ENCODE data around the gene PAOX.

Gene PAOX

DNA sequence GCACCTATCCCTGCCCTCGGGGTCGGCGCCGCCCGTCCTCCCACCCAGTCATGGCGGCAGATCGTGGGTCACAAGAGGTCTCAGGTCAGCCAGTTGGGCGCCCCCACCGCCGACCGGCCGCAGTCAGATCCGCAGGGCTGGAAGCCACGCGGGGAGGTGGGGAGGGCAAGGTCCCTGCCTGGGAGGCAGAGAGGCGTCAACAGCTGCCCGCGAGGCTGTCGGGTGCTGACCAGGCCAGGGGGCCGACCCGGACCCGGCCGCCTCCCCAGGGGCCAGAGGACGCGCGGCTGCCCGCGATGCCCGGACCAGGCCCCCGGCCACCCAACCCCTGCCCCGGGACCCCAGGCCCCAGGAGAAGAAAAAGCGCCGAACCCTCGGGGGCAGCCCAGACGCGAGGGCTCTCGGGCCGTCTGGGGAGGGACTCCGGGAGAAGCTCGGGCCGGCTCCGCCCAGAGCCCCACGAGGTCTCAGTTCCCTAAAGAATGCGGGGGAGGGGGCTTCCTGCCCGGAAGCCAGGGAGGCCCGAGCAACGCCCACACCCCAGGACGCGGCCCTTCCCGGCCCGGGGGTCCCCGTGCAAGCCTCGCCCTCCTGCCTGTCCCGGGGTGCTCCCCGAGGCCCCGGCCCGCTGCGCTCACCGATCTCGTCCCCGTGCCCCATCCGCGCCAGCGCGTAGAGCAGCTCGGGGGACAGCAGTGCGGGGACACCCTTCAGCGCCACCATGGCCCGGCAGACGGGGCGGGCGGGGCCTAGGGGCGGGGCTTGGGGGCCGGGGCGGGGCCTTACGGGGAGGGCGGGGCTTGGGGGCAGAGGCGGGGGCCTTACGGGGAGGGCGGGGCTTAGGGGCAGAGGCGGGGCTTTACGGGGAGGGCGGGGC, 21.5 kb upstream of the PAOX start, which contains the start of gene FUOM:
Gene FUOM, minus strand, starts transcription at position 735 of the 877 bp plus-strand sequence. Its CDS starts 12 bp downstream, at position 723.
- H3K9ac ChIP-seq (ENCODE audit: low read length) = peak within 1 kb of the TSS; percentile 90
- H3K27me3 ChIP-seq (ENCODE audit: control insufficient read depth, insufficient read depth, low read length) = peaks cover 15% of the 10 kb centered on the region
- peaks cover 4% of the 10 kb centered on the region for H3K4me1 ChIP-seq (ENCODE audit: control insufficient read depth, insufficient read depth, low read length)
- H3K4me3 ChIP-seq (ENCODE audit: low read depth, low read length) = peak within 1 kb of the TSS; percentile 95
- peaks cover 20% of the 10 kb centered on the region for H3K36me3 ChIP-seq (ENCODE audit: control insufficient read depth, insufficient read depth, low read length)
- no peaks in the 10 kb centered on the region for H3K9me3 ChIP-seq (ENCODE audit: control insufficient read depth, insufficient read depth, low read depth, low read length)
- peak within 1 kb of the TSS; percentile 84; the same call in 1 of the 2 replicates for H3K27ac ChIP-seq (ENCODE audit: low read depth, low read length)

DNA sequence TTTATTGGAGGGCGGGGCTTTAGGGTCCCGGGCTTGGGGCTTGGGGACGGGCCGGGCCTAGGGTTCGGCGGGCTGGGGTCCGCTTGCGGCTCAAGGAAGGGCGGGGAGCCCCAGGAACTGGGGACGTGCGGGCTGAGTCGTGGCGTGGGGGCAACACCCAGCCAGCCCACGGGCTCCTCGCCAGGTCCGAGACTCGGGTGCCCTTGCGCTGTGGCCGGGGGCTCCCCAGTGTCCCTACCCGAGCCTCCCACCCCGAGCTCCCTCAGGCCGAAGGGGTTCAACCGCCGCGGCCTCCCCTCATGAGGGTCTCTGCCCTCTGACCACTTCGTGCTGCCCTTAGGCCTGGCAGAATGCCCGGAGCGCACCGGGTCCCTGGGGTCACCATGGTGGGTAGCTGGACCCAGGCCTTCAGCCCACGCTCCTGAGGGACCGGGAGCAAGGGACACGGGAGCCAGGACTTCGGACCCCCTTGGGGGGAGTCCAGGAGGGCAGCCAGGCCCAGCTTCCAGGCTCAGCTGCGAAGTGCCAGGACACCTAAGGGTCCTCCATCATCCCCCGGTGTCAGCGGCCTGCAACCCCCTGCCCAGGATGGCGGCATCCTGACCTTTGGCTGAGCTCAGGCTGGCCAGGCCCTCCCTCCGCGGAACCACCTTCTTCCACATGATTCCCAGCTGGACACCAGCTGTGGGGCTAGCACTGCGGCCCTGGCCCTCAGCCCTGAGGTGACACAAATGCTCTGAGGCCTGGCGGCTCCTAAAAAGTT, 20.7 kb upstream of the PAOX start:
- no peak overlapping the region for H3K9ac ChIP-seq (ENCODE audit: low read length)
- H3K4me3 ChIP-seq (ENCODE audit: low read depth, low read length) = peak overlapping the region; percentile 20; the same call in 1 of the 2 replicates
- H3K4me1 ChIP-seq (ENCODE audit: control insufficient read depth, insufficient read depth, low read length) = peaks cover 4% of the 10 kb centered on the region
- H3K27me3 ChIP-seq (ENCODE audit: control insufficient read depth, insufficient read depth, low read length) = peaks cover 15% of the 10 kb centered on the region
- no peaks in the 10 kb centered on the region for H3K9me3 ChIP-seq (ENCODE audit: control insufficient read depth, insufficient read depth, low read depth, low read length)
- H3K36me3 ChIP-seq (ENCODE audit: control insufficient read depth, insufficient read depth, low read length) = peaks cover 27% of the 10 kb centered on the region
- H3K27ac ChIP-seq (ENCODE audit: low read depth, low read length) = no peak overlapping the region

DNA sequence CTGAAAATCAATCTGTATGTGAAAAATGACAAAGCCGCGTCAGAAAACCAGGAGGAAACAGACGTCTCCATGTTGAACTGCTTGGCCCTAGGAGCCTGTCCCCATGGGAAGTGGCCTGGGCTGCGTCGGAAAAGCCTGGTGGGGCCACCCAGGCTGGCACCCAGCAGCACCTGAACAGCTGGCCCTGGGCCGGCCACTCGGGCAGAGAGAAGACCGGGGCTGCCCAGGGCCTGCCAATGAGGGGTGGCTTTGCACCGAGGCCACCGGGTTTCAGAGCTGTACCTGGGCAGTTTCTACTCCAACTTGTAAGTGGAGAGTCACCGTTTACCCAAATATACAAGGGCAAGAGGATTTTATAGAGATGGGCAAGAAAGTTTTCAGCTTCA, 20.1 kb upstream of the PAOX start:
- Histone ChIP-seq H3K36me3 (ENCODE audit: control insufficient read depth, insufficient read depth, low read length) (peaks cover 30% of the 10 kb centered on the region), H3K4me3 (ENCODE audit: low read depth, low read length) (no peak overlapping the region), H3K27ac (ENCODE audit: low read depth, low read length) (no peak overlapping the region), H3K4me1 (ENCODE audit: control insufficient read depth, insufficient read depth, low read length) (peaks cover 4% of the 10 kb centered on the region), H3K27me3 (ENCODE audit: control insufficient read depth, insufficient read depth, low read length) (peaks cover 15% of the 10 kb centered on the region), H3K9ac (ENCODE audit: low read length) (no peak overlapping the region), H3K9me3 (ENCODE audit: control insufficient read depth, insufficient read depth, low read depth, low read length) (no peaks in the 10 kb centered on the region)

DNA sequence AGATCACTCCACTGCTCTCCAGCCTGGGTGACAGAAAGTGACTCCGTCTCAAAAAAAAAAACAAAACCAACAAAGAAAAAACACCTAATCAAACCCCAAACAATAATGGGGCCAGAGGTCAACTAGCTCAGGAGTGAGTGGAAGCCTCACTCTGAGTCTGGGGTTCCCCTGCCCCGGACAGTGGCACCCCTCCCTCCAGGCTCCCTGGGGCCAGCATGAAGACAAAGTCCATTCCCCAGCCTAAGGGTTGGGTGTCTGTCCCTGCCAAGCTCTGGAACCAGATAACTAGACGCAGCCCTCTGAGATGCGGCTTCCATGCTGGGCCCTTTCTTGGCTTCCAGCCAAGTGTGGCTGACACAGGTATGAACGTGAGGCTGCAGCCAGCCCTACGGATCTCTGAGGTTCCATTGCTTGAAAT, 19.5 kb upstream of the PAOX start:
- no peak overlapping the region for H3K27ac ChIP-seq (ENCODE audit: low read depth, low read length)
- no peaks in the 10 kb centered on the region for H3K9me3 ChIP-seq (ENCODE audit: control insufficient read depth, insufficient read depth, low read depth, low read length)
- H3K27me3 ChIP-seq (ENCODE audit: control insufficient read depth, insufficient read depth, low read length) = peaks cover 15% of the 10 kb centered on the region
- H3K4me1 ChIP-seq (ENCODE audit: control insufficient read depth, insufficient read depth, low read length) = peaks cover 4% of the 10 kb centered on the region
- no peak overlapping the region for H3K4me3 ChIP-seq (ENCODE audit: low read depth, low read length)
- no peak overlapping the region for H3K9ac ChIP-seq (ENCODE audit: low read length)
- H3K36me3 ChIP-seq (ENCODE audit: control insufficient read depth, insufficient read depth, low read length) = peaks cover 35% of the 10 kb centered on the region

DNA sequence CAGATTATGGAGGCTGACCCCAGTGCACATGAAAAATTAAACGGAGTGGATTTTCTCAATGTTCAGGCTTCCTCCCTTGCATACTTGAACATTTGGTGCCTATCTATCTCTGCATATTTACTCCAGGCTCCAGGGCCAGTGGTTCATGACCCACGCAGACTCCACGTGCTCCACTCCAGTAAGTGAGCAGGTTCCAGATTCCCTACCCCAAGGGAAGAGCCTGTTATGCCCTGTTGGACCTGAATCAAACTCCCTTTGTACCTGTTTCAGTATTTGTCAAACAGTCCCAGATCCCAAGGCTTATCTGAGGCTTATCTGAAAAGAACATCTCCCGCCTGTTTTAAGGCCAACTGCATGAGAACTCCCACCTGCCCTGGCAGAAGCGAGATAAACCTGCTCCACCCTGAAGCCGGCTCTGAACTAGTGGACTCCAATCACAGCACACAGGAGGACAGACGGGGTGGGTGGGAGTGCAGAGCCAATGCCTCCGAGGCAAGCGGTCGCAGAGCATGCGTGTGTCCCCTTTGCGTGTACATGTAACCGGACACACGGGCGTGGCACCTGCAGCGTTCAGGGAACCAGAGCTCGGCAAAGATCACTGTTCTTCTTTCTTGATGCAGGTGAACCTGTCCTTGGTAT, 19.0 kb upstream of the PAOX start:
- peaks cover 39% of the 10 kb centered on the region for H3K36me3 ChIP-seq (ENCODE audit: control insufficient read depth, insufficient read depth, low read length)
- H3K9ac ChIP-seq (ENCODE audit: low read length) = no peak overlapping the region
- H3K27ac ChIP-seq (ENCODE audit: low read depth, low read length) = no peak overlapping the region
- no peak overlapping the region for H3K4me3 ChIP-seq (ENCODE audit: low read depth, low read length)
- peaks cover 4% of the 10 kb centered on the region for H3K4me1 ChIP-seq (ENCODE audit: control insufficient read depth, insufficient read depth, low read length)
- H3K9me3 ChIP-seq (ENCODE audit: control insufficient read depth, insufficient read depth, low read depth, low read length) = no peaks in the 10 kb centered on the region
- H3K27me3 ChIP-seq (ENCODE audit: control insufficient read depth, insufficient read depth, low read length) = peaks cover 15% of the 10 kb centered on the region

DNA sequence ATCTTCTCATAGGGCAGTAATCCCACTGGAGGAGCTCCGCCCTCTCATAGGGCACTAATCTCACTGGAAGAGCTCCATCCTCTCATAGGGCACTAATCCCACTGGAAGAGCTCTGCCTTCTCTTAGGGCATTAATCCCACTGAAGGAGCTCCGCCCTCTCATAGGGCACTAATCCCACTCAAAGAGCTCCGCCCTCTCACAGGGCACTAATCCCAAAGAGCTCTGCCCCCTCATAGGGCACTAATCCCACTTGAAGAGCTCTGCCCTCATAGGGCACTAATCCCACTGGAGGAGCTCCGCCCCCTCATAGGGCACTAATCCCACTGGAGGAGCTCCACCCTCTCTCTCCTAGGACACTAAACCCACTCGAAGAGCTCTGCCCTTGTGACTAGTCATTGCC, 17.8 kb upstream of the PAOX start:
- Histone ChIP-seq H3K36me3 (ENCODE audit: control insufficient read depth, insufficient read depth, low read length) (peaks cover 43% of the 10 kb centered on the region), H3K9me3 (ENCODE audit: control insufficient read depth, insufficient read depth, low read depth, low read length) (no peaks in the 10 kb centered on the region), H3K27me3 (ENCODE audit: control insufficient read depth, insufficient read depth, low read length) (peaks cover 15% of the 10 kb centered on the region), H3K27ac (ENCODE audit: low read depth, low read length) (no peak overlapping the region), H3K4me3 (ENCODE audit: low read depth, low read length) (no peak overlapping the region), H3K9ac (ENCODE audit: low read length) (no peak overlapping the region), H3K4me1 (ENCODE audit: control insufficient read depth, insufficient read depth, low read length) (peaks cover 4% of the 10 kb centered on the region)

DNA sequence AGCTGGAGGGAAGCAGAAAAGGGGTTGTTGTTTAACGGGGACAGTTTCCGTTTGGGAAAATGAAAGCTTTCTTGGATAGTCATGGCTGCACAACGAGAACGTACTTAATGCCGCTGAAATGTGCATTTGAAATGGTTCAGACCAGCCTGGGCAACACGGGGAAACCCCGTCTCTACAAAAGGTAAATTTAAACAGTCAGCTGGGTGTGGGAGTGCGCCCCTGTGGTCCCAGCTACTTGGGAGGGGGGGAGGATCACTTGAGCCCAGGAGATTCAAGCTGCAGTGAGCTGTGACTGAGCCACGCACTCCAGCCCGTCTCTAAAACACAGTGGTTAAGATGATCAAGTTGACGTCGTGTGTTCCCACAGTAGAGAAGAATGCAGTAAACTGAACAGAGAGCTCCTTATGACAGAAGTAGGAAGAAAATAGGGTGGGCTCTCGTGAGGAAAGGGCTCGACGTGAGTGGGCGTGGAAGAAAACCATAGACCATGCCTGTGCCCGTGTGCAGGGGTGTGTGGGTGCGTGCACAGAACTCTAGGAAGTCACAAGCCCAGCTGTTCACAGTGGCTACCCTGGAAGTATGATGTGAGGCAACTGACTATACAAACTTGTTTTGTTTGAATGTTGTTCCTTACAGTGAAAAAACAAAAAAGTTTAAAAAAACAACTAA, 17.2 kb upstream of the PAOX start:
- H3K9ac ChIP-seq (ENCODE audit: low read length) = no peak overlapping the region
- H3K4me1 ChIP-seq (ENCODE audit: control insufficient read depth, insufficient read depth, low read length) = no peaks in the 10 kb centered on the region
- peaks cover 15% of the 10 kb centered on the region for H3K27me3 ChIP-seq (ENCODE audit: control insufficient read depth, insufficient read depth, low read length)
- H3K27ac ChIP-seq (ENCODE audit: low read depth, low read length) = no peak overlapping the region
- H3K36me3 ChIP-seq (ENCODE audit: control insufficient read depth, insufficient read depth, low read length) = peaks cover 47% of the 10 kb centered on the region
- H3K9me3 ChIP-seq (ENCODE audit: control insufficient read depth, insufficient read depth, low read depth, low read length) = no peaks in the 10 kb centered on the region
- no peak overlapping the region for H3K4me3 ChIP-seq (ENCODE audit: low read depth, low read length)

DNA sequence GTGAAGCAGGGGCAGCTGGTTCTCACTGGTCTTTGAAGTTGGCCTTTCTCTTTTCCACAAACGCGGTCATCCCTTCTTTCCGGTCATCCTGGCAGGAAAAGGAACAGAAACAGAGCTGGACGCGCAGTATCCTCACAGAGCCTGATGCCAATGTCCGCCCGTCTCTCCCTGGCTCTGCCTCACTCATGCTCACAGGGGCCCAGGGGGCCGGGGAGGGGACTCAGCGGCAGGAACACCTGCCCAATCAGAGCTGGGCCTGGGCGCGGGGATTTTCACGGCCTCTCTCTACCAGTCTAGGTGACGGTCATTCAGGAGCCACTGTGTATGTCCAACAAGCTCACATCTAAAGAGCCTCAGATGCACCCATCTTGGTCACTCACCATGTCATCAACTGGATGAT, 16.2 kb upstream of the PAOX start:
- Histone ChIP-seq H3K4me1 (ENCODE audit: control insufficient read depth, insufficient read depth, low read length) (no peaks in the 10 kb centered on the region), H3K36me3 (ENCODE audit: control insufficient read depth, insufficient read depth, low read length) (peaks cover 49% of the 10 kb centered on the region), H3K27ac (ENCODE audit: low read depth, low read length) (no peak overlapping the region)

DNA sequence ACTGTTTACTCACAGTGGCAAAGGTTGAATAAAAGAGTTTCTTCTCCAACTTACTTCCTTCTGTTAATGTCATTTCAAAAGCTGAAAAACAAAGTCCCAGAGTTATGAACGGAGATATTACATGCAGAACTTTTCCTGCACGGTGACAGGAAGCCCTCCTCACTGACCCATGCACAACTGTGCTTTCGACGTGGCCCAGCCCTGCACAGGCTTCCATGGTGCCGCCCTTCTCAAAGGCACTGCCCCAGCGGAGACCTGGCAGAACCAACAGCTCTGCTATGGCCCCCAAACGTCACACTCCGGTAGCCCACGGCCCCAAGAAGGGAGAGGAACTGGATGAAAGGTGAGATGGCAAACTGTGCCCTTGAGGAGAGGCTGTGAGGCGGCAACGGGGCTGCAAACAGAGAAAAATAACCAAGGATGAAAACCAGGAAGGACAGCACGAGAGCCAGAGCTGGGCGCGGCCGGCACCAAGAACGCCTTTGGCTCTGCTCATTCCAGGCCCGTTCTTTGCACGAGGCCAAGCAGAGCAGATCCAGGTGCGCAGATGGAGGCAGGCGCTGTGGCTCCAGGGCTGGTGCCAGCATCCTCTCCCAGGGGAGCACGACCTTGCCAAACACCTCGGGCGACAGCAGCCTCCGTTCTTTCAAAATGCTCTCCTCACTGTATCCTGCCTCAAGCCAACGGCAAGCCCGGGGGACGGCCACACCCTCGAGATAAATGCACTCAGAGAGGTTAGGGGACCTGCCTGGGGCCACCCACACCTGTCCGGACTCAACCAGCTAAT, 14.2 kb upstream of the PAOX start:
- H3K27me3 ChIP-seq (ENCODE audit: control insufficient read depth, insufficient read depth, low read length) = peaks cover 10% of the 10 kb centered on the region; the same call in 1 of the 2 replicates
- H3K4me3 ChIP-seq (ENCODE audit: low read depth, low read length) = no peak overlapping the region
- H3K36me3 ChIP-seq (ENCODE audit: control insufficient read depth, insufficient read depth, low read length) = peaks cover 68% of the 10 kb centered on the region
- H3K27ac ChIP-seq (ENCODE audit: low read depth, low read length) = no peak overlapping the region
- no peak overlapping the region for H3K9ac ChIP-seq (ENCODE audit: low read length)
- no peaks in the 10 kb centered on the region for H3K9me3 ChIP-seq (ENCODE audit: control insufficient read depth, insufficient read depth, low read depth, low read length)
- no peaks in the 10 kb centered on the region for H3K4me1 ChIP-seq (ENCODE audit: control insufficient read depth, insufficient read depth, low read length)

More for the DNA sequence above, 16.2 kb upstream of the PAOX start:
- H3K4me3 ChIP-seq (ENCODE audit: low read depth, low read length) = no peak overlapping the region
- H3K9ac ChIP-seq (ENCODE audit: low read length) = no peak overlapping the region
- H3K27me3 ChIP-seq (ENCODE audit: control insufficient read depth, insufficient read depth, low read length) = peaks cover 15% of the 10 kb centered on the region
- H3K9me3 ChIP-seq (ENCODE audit: control insufficient read depth, insufficient read depth, low read depth, low read length) = no peaks in the 10 kb centered on the region

All from HUES6 (cell line).